HG03060 (cell line): ENCODE data around the gene LDAF1.
"Not testable (repeated sequence)": the region's sequence is repeated elsewhere in the genome, so short reads cannot be mapped to it uniquely, and the experiment has no call there.

Experiments
- ATAC-seq: cut with Tn5 transposase; IDR thresholded peaks from one replicate; pipeline ENCODE4 v1.9.1; 2021; ENCODE audit warnings: low read depth, moderate number of reproducible peaks; ENCODE audit not compliant: unreplicated experiment

The LDAF1 gene

DNA sequence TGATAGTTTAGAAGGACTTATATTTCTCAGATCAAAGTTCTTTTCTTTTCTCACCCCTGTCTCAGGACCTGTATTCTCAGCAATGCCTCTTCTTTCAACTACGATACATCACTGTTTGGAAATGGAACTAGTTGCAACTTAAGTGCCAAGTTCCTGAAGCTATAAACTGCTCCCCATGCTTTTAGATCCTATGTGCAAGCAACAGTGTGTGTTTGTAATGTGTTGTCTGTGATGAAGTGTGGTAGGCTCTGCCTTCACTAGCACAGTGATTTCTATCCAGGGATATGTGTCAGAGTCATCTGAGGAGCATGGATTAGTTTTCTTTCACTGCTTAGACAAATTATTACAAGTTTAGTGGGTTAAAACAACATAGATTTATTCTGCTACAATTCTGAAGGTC lies 34.5 kb downstream of the LDAF1 start:
- no peak for ATAC-seq

GRCh38 chr16:21194771-21195301 lies 36.4 kb downstream of the LDAF1 start:
- no peak for ATAC-seq

DNA sequence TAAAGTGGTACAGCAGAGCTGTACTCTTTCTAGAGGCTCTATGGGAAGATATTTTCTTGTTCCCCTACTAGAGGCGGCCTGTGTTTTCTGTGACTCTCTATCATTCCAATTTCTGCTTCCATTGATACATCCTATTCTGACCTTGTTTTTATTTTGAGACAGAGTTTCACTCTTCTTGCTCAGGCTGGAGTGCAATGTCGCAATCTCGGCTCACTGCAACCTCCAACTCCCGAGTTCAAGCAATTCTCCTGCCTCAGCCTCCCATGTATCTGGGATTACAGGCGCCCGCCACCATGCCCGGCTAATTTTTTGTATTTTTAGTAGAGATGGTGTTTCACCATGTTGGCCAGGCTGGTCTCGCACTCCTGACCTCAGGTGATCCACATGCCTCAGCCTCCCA lies 36.9 kb downstream of the LDAF1 start:
- ATAC-seq: not testable (repeated sequence)

DNA sequence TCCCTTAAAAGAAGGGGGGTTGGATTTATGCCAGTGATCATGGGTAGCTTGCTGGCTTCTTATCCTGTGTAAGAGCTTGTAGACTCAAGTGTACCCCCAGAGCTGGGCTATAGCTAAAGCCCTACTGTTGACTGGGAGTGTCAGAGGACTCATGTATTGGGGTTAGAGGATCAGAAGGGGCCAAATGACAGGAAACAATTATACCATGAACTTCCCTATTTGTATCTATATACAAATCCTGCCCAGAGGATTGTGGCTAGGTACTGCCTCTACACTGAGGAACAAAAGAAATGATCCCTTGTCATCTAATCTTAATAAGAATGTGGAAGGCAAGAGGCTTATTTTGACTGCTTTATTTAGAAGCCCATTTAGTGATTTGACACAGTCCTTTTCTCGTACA lies 38.6 kb downstream of the LDAF1 start:
- no peak for ATAC-seq

DNA sequence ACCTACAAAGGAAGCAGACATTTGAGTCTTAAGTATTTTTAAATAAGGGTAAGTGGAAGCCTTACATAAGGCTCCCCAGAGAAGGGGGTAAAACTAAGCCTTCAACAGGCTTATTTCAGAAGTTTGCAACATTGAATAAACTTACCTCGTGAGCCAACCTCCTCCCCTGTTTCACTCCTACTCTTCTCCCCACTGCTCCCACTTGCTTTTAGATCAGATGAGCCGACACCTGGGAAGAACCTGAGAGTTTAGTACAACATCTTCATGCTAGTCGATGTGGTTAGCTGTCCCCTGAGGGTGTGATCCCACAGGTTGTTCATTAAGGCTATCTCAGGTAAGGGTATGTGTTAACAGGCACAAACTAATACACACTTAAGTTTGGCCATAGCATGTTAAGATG lies 39.1 kb downstream of the LDAF1 start:
- no peak for ATAC-seq

DNA sequence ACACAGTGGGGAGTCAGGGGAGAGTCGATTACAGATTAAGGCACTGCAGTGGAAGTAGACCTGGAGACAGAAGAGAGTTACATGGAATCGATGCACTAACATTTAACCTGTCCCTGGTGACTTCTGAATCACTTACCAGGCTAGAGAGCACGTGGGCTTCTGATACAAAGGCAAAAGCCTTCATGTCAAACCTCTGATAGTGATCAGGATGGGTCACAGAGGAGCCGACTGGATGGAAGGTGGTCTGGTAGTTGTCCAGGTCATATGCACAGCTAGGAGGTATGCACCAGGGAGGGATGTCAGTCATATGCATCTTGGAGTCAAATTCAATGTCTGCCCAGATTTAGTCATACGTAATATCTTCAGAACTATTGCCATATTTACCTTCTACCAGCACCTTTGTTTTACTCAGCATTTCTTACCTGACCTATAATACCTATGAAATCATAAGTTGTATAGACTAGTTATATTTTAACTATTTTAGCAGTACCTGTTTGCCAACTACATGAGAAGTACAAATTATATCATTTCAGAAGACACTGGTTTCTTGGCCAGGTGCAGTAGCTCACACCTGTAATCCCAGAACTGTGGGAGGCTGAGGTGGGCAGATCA lies 41.2 kb downstream of the LDAF1 start:
- ATAC-seq: no peak

DNA sequence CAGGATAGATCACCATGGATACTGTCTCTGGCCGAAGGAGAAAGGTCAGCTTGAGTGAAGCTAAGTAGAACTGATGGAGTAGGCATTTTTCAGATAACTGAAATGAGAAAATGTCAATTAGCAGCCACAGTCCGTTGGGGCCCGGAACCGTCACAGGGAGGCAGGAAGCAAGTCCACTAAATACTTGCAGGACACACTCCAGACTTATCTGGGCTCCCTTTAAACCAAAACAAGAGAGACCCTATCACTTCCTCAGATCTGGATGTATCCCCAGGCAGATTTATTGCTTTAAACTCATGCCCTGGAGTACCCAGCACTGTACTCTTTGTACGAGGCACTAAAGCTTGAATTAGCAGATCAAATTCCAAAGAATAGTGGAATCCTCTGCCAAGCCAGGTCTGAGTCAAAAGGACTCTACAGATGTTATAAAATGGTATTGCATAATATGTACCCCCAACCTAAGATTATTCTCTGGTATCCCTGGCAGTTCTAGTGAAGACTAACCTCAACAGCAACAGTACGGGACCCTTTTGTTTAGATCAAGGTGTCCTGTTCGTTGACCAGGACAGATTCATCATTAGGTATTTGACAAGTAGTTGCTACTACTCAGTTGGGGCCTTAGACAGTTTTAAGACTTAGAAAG lies 44.8 kb downstream of the LDAF1 start:
- no peak for ATAC-seq

GRCh38 chr16:21205303-21205702 lies 46.8 kb downstream of the LDAF1 start:
- no peak for ATAC-seq

DNA sequence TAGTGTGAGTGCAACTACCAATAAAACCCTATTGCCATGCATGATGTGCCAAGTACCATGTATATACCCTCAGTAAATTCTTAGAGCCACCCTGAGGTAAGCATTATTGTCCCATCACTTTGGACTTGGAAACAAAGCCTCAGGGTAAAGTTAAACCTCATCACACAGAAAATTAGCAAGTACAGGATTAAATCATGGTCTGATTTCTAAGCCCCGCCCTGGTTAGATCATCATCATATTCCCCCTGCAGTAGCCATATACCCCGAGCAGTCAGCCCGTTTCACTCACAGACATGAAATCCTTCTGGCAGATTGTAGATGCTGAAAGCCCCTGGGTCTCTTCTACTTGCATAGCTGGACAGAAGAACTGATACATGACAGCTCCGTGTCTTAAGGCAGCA lies 48.1 kb downstream of the LDAF1 start:
- no peak for ATAC-seq

DNA sequence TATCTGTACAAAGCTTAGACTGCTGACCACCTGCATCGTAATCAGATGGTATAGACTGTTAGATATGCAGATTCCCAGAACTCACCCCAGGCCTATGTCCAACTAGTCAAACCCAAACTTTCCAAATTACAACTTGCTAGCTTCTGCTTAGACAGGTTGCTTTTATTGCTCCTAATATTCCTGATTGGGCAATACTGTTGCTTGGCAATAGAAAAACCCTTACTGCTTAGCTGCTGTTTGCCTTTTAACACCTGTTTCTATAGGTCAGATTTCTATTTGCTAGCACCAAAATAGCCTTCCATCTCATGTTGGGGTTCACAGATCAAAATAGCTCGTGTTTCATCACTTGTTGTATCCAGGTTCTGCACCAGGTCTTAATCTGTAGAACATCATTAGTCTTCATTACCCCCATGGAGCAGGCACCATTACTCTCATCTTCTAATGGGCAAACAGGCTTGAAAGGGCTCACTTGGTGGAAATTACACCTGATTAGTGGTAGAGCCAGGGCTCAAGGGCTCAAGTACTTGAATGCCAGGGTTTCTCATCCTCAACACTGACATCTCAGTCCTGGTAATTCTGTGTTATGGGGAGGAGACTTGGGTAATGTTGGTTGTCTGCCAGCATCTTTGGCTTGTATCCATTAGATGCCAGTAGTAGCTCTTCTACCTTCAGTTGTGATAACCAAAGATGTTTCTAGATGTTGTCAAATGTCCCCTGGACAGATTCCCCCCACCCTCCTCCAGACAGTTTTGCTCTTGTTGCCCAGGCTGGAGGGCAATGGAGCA lies 50.2 kb downstream of the LDAF1 start:
- no peak for ATAC-seq

DNA sequence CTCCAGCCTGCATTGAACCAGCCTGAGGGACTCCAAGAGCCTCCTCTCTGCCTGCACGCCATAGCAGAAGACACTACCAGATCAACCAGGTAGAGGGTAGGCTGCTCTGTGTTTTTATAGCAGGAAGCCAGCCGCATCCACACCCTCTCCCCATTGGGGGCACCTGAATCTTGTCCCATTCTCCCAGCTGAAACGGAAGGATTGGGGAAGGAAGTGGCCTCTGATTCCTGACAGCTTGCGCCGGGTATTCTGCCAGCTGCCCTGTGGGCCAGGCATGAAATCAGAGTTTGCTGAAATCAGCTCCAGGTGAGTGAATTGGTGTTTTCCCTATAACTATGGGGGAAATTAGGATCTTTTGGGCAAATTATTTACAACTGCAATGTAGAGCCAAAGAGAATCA lies 53.0 kb downstream of the LDAF1 start, which contains the start of gene ZP2:
ZP2 (minus strand) TSS at position 89 of the 400 bp plus-strand sequence; CDS start at position 62, 27 bp downstream.
- no peak for ATAC-seq

- no peak for ATAC-seq
Measured at GRCh38 chr16:21214086-21214485, 55.6 kb downstream of the LDAF1 start.

DNA sequence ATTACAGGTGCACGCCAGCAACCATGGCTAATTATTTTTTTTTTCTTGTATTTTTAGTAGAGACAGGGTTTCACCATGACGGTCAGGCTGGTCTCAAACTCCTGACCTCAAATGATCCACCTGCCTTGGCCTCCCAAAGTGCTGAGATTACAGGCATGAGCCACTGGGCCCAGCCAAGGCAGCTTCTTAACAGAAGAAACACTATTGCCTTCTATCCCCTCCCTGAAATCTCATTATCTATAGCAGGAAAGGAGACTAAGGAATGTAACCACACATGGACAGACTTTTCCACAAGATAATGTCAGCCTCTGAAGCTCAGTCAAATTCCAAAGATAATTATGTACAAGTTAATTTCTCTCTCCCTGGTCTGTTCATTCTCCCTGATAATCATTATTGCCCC lies 58.6 kb downstream of the LDAF1 start:
- ATAC-seq: no peak

DNA sequence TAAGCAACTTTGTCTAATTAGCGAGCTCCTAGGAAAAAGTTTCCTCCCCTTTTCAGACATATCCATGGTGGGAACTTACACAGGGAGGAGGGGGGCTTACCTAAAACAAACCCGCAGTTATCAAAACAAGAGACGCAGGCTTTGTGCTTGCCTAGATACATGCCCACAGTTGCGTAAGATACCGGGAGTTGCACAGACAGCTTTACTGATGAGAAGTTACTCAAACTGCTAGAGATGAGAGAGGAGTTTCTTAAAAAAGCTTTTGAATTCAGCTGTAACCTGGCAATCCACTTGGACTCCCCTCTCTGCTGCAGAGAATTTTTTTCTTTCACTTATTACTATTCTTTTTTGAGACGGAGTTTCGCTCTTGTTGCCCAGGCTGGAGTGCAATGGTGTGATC lies 59.7 kb downstream of the LDAF1 start:
- no peak for ATAC-seq

DNA sequence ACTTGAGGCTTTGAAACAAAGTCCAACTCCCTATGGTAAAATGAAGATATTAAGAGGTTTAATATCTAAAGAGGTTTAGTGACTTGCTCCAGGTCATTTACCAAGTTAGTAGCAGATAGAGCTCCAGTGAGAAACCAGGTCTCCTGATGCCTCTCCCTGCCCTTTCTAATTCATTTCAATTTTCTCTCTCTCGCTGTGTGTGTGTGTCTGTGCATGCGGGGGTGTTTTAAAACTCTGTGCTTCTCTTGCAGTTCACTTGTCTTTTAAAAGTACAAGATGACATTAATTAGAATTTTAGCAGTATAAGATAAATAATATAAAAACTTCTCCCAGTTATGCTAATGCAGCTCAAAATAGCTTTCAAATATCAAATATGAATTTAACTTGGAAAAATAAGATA lies 61.1 kb downstream of the LDAF1 start:
- no peak for ATAC-seq

DNA sequence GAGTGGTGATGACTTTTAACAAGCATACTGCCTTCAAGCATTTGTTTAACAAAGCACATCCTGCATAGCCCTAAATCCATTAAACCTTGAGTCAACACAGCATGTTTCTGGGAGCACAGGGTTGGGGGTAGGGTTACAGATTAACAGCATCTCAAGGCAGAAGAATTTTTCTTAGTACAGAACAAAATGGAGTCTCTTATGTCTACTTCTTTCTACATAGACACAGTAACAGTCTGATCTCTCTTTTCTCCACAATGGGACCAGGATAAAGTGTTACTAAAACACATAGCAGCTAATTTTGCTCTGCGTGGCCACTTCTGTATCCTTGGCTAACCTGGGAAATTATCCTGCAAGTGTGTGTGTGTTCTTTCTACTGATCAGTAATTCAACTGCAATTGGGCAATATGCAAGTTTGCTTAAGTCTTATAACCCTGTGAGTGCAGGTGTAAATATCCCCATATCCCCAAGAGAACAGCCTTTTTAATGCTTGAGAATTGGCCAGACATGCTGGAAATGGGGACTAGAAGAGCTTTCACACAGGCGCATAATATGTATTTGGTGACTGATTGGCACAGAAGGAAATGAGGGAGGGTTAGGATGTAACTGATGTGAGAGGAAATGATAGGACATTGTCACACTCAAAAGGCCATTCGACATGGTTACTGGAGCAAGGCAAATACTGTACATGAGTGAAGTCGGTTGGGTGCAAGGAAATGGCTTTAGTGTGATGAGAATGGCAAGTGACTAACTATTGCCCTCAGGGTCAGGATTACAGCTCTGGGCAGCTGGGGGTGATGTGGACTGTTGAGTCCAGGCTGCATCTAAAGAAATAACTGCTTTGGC lies 64.2 kb downstream of the LDAF1 start:
- no peak for ATAC-seq

GRCh38 chr16:21223787-21224186 lies 65.3 kb downstream of the LDAF1 start:
- ATAC-seq: no peak

- ATAC-seq: no peak
Measured at GRCh38 chr16:21224800-21225199, 66.3 kb downstream of the LDAF1 start.

DNA sequence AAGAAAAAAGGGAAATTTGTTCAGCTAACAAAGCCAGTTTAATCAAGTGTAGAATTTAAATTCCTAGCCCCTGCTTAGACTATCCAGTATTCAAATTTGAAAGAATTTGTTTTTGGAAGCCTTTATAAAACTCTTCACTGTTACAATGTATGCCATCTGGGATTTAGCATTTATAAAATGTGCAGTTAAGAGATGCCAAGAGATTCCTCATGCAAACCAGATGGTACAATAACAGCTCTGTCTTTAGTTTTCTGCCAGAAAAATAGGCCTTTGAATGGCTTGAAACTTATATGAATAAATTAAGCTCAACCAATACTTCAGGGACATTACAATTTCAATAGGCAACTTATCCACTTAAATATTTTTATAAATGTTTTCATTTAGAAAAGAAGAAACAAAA lies 68.3 kb downstream of the LDAF1 start:
- no peak for ATAC-seq

GRCh38 chr16:21227866-21228265 lies 69.4 kb downstream of the LDAF1 start:
- no peak for ATAC-seq
